Colonic mucosa (tissue), 4 donors: ENCODE results near the gene CNTFR. TPM values are rescaled to one million over a fixed set of nuclear protein-coding genes. Genes with fewer than 3 reads are reported as not detected.

Experiments
- DNase-seq: peaks from one replicate; pipeline ENCODE4 v3.0.0-alpha.2; 2020
- H3K27ac ChIP-seq: fragments of 200-600 bp; one replicate; pipeline ENCODE4 v1.8.0; 2021
- H3K27me3 ChIP-seq: fragments of 200-600 bp; one replicate; pipeline ENCODE4 v1.8.0; 2021
- H3K36me3 ChIP-seq: fragments of 200-600 bp; one replicate; pipeline ENCODE4 v1.8.0; 2021
- H3K4me1 ChIP-seq: fragments of 200-600 bp; one replicate; pipeline ENCODE4 v1.8.0; 2021; ENCODE audit warnings: mild to moderate bottlenecking
- H3K4me3 ChIP-seq: fragments of 200-600 bp; one replicate; pipeline ENCODE4 v1.8.0; 2021
- H3K9ac ChIP-seq, 2 donors: one replicate each; pipeline ENCODE4 v1.7.0; 2013; ENCODE audit warnings: control low read depth in 2 of 2, low read depth in 2 of 2, low read length in 2 of 2
- H3K9me3 ChIP-seq: fragments of 200-600 bp; one replicate; pipeline ENCODE4 v1.8.0; 2021
- intact Hi-C: fragments of 100-400 bp; cut with DNase I; formaldehyde crosslinking; loops from one replicate; pipeline ENCODE4 v1.14.1; 2022
- total RNA-seq, 2 donors: library from RNA; stranded (reverse); fragmentation: NEBNext Ultra II Directional in 1 of 2; extraction: Animal tissue kit (Norgen Biotek cat#: 25700) in 1 of 2; gene quantifications; one replicate each; pipeline ENCODE4 v1.2.1, GENCODE V29; 2021
- TF ChIP-seq, protein P1 (sequence below): fragments of 200-600 bp; IDR thresholded peaks from one replicate; pipeline ENCODE4 v1.8.0; 2022; ENCODE audit warnings: antibody characterized with exemption, mild to moderate bottlenecking
- donor health status: healthy.
- donor health status: DM: no; HTN: no; CAD: no.
- donor health status: DM: no; HTN: no; CAD: no.

CNTFR gene
- total RNA-seq, 2 donors from 2014 or later, result 1.8 to 1.9 TPM

DNA sequence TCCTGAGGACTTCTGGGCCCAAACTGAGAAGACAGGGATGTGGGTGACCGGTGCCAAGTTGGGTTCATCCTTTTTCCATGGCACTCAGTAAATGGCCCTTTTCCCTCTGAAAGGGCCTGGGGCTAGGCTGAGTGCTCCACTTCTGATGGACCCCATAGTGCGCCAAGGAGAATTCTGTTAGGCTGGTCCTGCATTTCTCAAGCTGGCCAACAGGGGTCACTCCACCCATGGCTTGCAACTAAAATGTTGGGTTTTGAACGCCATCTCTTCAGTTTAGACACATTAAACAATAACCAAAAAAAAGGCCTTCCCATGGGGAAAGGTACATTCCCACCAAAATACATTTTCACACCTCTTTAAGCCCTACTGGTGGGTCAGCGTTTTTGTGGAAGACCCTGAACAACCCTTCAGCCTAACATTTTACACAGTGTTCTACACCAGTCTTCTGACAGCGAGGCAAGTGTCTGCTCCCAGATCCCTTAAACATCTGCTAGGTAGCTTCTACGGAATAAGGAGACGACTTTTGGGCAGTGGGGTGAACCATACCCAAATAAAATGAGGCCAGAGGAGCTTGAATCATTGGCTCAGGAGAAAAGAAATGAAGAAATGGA is 27.3 kb downstream of the CNTFR start:
- DNase-seq, result peak; percentile 50
- intact Hi-C loops, result no loop called here
- Histone ChIP-seq H3K4me1 (peaks cover 4% of the 10 kb centered on the region), H3K9ac (no peak overlapping the region), H3K4me3 (no peak overlapping the region), H3K9me3 (no peaks in the 10 kb centered on the region), H3K27me3 (peaks cover 12% of the 10 kb centered on the region), H3K36me3 (no peaks in the 10 kb centered on the region), H3K27ac (no peak overlapping the region)
- TF ChIP-seq, protein P1, sequence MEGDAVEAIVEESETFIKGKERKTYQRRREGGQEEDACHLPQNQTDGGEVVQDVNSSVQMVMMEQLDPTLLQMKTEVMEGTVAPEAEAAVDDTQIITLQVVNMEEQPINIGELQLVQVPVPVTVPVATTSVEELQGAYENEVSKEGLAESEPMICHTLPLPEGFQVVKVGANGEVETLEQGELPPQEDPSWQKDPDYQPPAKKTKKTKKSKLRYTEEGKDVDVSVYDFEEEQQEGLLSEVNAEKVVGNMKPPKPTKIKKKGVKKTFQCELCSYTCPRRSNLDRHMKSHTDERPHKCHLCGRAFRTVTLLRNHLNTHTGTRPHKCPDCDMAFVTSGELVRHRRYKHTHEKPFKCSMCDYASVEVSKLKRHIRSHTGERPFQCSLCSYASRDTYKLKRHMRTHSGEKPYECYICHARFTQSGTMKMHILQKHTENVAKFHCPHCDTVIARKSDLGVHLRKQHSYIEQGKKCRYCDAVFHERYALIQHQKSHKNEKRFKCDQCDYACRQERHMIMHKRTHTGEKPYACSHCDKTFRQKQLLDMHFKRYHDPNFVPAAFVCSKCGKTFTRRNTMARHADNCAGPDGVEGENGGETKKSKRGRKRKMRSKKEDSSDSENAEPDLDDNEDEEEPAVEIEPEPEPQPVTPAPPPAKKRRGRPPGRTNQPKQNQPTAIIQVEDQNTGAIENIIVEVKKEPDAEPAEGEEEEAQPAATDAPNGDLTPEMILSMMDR, result peak; percentile 50

DNA sequence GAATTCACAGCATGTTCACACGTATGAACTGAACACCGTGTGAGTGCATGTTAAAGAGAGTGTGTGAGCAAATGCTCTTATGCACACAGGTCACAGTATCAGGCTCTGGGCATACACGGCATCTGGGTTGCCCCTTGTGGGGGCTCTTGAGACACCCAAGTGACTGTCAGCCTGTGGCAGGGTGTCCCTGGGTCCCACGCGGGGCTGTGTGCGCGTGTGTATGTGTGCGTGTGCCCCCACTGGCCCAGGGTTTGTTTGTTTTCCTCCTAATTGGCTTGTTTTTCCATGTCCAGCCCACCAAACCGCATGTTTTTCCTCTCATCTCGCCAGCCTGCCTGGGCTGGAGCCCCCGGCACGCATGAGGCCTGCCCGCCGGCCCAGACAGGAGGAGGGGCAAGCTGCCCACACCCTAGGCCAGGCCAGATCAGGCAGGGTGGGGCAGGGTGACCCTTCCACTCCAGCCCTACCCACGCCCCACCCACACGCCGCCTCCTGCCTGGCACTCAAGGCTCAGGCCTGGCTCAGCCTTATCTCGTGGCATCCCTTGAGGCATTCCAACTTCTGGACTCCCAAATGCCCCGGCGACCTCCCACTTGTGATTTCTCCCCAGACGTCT is 28.8 kb downstream of the CNTFR start:
- Histone ChIP-seq H3K36me3 (no peaks in the 10 kb centered on the region), H3K27ac (no peak overlapping the region), H3K9ac (no peak overlapping the region), H3K9me3 (no peaks in the 10 kb centered on the region), H3K4me1 (peaks cover 4% of the 10 kb centered on the region), H3K27me3 (peaks cover 12% of the 10 kb centered on the region), H3K4me3 (no peak overlapping the region)
- DNase-seq, result peak; percentile 76
- TF ChIP-seq, protein P1, result no peak
- intact Hi-C loops, result no loop called here

DNA sequence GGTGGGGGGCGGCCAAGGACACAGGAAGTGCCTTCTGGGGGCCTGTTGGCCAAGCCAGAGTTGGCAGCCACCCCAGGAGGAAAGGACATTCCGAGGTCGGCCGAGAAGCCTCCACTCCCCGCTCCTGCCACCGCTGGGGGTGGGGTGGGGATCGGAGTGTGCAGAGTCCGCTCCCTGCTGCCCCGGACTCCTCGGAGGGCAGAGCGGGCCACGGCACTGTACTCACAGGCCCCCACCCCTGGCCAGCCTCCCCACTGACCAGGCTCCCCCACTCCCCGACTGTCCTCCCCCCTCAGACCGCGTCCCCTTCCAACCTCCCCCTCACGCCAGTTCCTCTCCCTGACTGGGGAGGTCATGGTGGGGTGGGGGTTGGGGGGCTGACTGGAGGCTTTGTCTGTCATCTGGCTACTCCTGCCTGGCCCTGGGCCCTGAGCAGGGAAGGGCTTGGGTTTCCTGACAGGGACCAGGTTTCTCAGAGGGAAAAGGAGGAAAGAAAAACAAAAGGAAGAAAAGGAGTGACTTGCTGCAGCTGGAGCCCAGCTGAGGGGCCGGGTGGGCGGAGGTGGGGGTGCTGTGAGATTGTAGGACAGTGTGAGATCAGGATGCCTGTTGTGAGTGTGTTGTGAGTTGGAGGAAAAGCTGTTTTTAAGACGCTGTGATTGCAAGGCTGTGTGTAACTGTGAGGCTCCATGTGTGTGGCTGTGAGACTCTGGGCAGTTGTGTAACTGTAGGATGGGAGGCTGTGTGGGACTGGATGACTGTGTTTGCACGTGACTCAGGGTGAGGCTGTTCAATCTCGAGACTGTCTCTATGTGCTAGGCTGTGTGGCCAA is 29.7 kb downstream of the CNTFR start:
- Histone ChIP-seq H3K27ac (no peak overlapping the region), H3K27me3 (peaks cover 12% of the 10 kb centered on the region), H3K9me3 (no peaks in the 10 kb centered on the region), H3K36me3 (no peaks in the 10 kb centered on the region), H3K4me1 (peaks cover 4% of the 10 kb centered on the region), H3K9ac (peak overlapping the region in 1 of 2 donors; percentile 35), H3K4me3 (no peak overlapping the region)
- intact Hi-C loops, result no loop called here
- TF ChIP-seq, protein P1, result no peak
- peak; percentile 55 for DNase-seq

DNA sequence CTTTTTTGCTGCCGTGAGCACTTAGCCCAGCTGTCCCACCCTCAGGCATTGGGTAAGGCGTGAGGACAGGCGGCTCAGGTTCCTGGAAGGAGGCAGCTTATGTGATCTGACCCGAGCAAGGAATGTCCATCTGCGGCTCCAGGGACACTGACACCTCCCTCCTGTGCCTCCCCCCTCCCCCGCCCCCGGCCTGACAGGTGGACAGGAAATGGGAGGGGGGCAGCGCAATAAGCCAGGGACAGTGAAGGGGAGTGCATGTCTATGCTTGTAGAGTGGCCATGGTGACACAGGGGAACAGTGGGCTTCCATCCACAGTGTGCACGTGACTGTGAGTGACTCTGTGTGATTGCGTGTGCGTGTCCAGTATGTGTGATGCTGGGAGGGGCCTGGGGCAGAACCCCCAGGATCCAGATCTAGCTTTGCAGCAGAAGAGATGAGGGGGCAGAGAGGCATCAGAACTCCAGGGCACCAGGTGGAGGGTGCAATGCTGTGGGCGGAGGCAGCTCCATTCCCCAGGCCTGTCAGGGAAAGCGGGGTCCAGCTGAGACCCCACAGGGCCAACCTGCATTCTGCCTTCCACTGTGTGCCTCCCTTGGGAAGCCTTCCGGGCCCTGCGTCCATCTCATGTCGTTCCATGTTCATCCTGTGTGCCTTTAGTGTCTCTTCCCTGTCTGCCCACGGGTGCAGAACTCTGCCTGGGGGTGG is 30.5 kb downstream of the CNTFR start:
- Histone ChIP-seq H3K4me3 (no peak overlapping the region), H3K36me3 (no peaks in the 10 kb centered on the region), H3K9ac (no peak overlapping the region), H3K4me1 (peaks cover 4% of the 10 kb centered on the region), H3K27me3 (peaks cover 12% of the 10 kb centered on the region), H3K9me3 (no peaks in the 10 kb centered on the region), H3K27ac (no peak overlapping the region)
- no peak for DNase-seq
- TF ChIP-seq, protein P1, result no peak
- intact Hi-C loops, result no loop called here

DNA sequence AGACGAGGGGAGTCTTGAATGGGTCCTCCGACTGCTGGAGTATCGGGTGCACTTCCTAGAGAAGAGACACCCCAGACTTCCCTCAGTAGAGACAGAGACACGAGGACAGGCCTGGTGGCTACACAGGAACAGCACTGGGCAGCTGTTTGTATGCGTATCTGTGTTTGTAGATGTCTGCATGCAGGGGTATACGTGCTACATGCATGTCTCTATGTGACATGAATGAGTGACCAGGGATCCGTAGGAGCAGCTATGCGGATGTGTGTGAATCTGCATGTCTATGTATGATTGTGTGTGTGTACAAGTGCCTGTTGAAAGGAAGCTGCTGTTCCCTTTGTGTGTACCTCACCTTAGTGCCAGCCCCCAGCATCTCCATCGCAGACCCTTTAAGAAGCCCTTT is 31.2 kb downstream of the CNTFR start:
- Histone ChIP-seq H3K4me3 (no peak overlapping the region), H3K4me1 (peaks cover 4% of the 10 kb centered on the region), H3K36me3 (no peaks in the 10 kb centered on the region), H3K9me3 (no peaks in the 10 kb centered on the region), H3K27me3 (peaks cover 12% of the 10 kb centered on the region), H3K9ac (no peak overlapping the region), H3K27ac (no peak overlapping the region)
- intact Hi-C loops, result no loop called here
- TF ChIP-seq, protein P1, result no peak
- no peak for DNase-seq
